Ramos (cell line): ENCODE results near the gene SURF6.
"Not testable (repeated sequence)": the region's sequence is repeated elsewhere in the genome, so short reads cannot be mapped to it uniquely, and the experiment has no call there.

Experiments
- in situ Hi-C: fragments of 300-500 bp; cut with MboI; formaldehyde crosslinking; loops from one replicate; pipeline ENCODE4 v1.14.3; 2022; ENCODE audit warnings: low sequenced_read_pairs; ENCODE audit not compliant: unreplicated experiment

SURF6 gene

GRCh38 chr9:133348718-133349573 lies 13.0 kb upstream of the SURF6 start:
- in situ Hi-C loops, result no loop called here

- in situ Hi-C loops, result no loop called here
Measured at GRCh38 chr9:133347985-133348717, 12.2 kb upstream of the SURF6 start, which contains the start of the genes MED22 and RPL7A. Gene MED22 (minus strand): TSS chr9:133348131. CDS start chr9:133346662, 1,469 bp downstream. Gene RPL7A (plus strand): TSS chr9:133348218. CDS start chr9:133348244, 26 bp downstream.

- in situ Hi-C loops, result no loop called here
Measured at GRCh38 chr9:133347515-133347984, 11.6 kb upstream of the SURF6 start.

GRCh38 chr9:133346021-133346785 lies 10.2 kb upstream of the SURF6 start:
- in situ Hi-C loops, result no loop called here

GRCh38 chr9:133345596-133345995 lies 9.6 kb upstream of the SURF6 start:
- in situ Hi-C loops, result no loop called here

- in situ Hi-C loops, result no loop called here
Measured at GRCh38 chr9:133344979-133345378, 9.0 kb upstream of the SURF6 start.

GRCh38 chr9:133344071-133344470 lies 8.1 kb upstream of the SURF6 start:
- in situ Hi-C loops, result no loop called here

- in situ Hi-C loops, result no loop called here
Measured at GRCh38 chr9:133342570-133342969, 6.6 kb upstream of the SURF6 start.

GRCh38 chr9:133342069-133342406 lies 6.0 kb upstream of the SURF6 start:
- in situ Hi-C loops, result no loop called here

- in situ Hi-C loops, result no loop called here
Measured at GRCh38 chr9:133341369-133342068, 5.5 kb upstream of the SURF6 start.

- in situ Hi-C loops, result no loop called here
Measured at GRCh38 chr9:133340916-133341315, 4.9 kb upstream of the SURF6 start.

GRCh38 chr9:133340256-133340655 lies 4.3 kb upstream of the SURF6 start:
- in situ Hi-C loops, result no loop called here

GRCh38 chr9:133339641-133340040 lies 3.7 kb upstream of the SURF6 start:
- in situ Hi-C loops, result no loop called here

- in situ Hi-C loops, result not testable (repeated sequence)
Measured at GRCh38 chr9:133334888-133335287, 1.1 kb downstream of the SURF6 start.

- in situ Hi-C loops, result no loop called here
Measured at GRCh38 chr9:133334161-133334560, 1.8 kb downstream of the SURF6 start.

GRCh38 chr9:133333566-133333965 lies 2.4 kb downstream of the SURF6 start:
- in situ Hi-C loops, result no loop called here

GRCh38 chr9:133333011-133333410 lies 3.0 kb downstream of the SURF6 start:
- in situ Hi-C loops, result no loop called here

- in situ Hi-C loops, result no loop called here
Measured at GRCh38 chr9:133332381-133332730, 3.6 kb downstream of the SURF6 start.

GRCh38 chr9:133331641-133332380 lies 4.2 kb downstream of the SURF6 start:
- in situ Hi-C loops, result no loop called here
